Measurements from ENCODE around the gene KCNJ8.
"Not testable (repeated sequence)": the region's sequence is repeated elsewhere in the genome, so short reads cannot be mapped to it uniquely, and the experiment has no call there.

KCNJ8 gene

DNA sequence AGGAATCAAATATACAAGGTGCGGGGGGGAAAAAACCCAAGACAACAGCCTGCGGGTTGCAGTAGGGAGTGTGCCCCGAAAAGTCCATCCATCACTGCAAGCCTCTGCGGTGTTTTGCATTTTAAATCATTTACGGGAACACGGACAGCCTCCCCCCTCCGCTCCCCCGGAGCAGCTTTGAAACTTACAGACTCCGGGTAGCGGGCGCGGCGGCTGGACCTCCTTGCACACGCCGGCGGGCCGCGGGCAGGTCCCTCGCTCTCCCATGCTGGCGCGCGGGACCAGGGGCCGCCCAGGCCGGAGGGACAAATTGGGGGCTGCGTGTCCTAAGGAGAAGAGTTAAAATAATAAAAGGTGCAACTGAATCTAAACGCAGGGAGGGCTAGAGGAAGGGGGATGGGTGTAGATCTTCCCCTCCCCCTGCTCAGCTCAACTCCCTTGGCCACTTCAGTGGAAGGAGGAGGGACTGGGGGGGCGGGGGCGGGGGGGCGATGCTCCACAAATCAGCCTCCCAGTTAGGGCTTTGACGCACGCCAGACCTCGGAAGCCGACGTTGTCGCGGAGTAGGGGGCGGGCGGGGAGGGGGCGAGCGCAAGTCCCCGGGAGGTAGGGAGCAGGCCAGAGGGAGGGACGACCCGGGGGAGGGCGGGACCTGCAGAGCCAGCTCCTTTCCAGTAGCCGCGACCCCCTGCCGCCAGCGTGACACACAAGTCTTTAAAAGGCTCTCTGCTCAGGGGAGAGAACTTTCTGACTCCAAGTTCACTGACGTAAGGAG, at the start of gene KCNJ8:
Gene KCNJ8, minus strand, starts transcription at position 349 of the 775 bp plus-strand sequence. CDS start 1,090 bp downstream, outside the sequence.
- H3K9ac ChIP-seq (ENCODE audit: low read depth, low read length) = peak within 1 kb of the TSS; percentile 60; the same call in 1 of the 2 replicates
- H3K4me1 ChIP-seq (ENCODE audit: insufficient read depth, low read length) = no peaks in the 10 kb centered on the region
- H3K9me3 ChIP-seq (ENCODE audit: control insufficient read depth, insufficient read depth, low read length) = no peaks in the 10 kb centered on the region
- no peaks in the 10 kb centered on the region for H3K36me3 ChIP-seq (ENCODE audit: insufficient read depth, low read length)

DNA sequence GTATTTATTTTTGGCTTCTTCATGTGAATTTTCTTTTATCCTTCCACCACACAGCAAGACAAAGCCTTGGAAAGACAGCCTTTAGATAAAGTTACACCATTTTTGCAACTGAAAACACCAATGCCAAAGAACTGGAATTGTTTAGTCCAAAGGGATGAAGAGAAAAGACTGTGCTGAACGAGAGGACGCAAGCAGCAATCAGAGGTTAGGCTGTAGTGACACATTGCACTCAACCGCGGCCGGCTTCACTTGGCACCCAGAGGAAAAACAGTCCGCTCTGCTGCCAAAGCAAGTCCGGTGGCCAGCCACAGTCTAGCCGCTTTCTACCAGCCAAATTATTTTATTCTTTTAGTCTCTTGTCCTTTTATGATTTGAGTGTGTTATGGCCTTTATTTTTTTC, 49.1 kb upstream of the KCNJ8 start:
- no peaks in the 10 kb centered on the region for H3K36me3 ChIP-seq (ENCODE audit: insufficient read depth, low read length)
- no peaks in the 10 kb centered on the region for H3K4me1 ChIP-seq (ENCODE audit: insufficient read depth, low read length)
- H3K9ac ChIP-seq (ENCODE audit: low read depth, low read length) = no peak overlapping the region
- H3K9me3 ChIP-seq (ENCODE audit: control insufficient read depth, insufficient read depth, low read length) = no peaks in the 10 kb centered on the region

DNA sequence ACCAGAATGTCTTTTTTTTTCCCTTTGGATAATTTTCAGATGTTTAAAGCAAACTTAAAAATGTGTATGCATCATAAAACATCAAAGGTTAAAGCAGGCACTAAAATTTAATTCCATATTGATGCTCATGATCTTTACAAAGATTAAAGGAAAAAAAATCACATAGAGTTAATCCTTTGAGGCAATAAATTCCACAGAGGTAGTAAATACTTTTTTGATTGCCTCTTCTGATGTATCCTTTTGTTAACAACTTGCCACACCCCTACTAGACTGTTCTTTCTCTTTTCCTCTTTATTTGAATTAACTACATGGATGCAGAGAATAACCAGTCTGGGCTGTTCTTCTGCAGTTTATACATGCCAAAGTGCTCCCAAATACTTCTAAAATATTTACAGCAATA, 45.2 kb upstream of the KCNJ8 start:
- H3K4me1 ChIP-seq (ENCODE audit: insufficient read depth, low read length) = no peaks in the 10 kb centered on the region
- H3K9ac ChIP-seq (ENCODE audit: low read depth, low read length) = no peak overlapping the region
- no peaks in the 10 kb centered on the region for H3K9me3 ChIP-seq (ENCODE audit: control insufficient read depth, insufficient read depth, low read length)
- H3K36me3 ChIP-seq (ENCODE audit: insufficient read depth, low read length) = no peaks in the 10 kb centered on the region

DNA sequence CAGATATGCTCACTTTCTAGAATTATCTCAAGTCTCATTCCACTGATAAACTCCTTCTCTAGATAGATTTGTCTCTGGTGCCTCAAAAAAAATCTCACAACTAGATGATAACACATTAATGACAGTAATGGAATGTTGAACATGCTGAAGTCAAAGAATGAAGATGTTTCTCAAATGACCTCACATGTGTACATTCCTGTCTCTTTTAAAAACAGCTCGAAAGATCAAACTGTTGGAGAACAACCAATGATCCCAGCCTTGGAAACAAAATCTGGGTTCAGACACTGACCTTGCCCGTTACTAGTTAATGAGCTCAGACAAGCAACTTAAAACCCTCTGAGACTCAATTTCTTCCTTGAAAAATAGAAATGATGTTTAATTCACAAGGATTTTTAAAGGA, 44.7 kb upstream of the KCNJ8 start:
- no peaks in the 10 kb centered on the region for H3K4me1 ChIP-seq (ENCODE audit: insufficient read depth, low read length)
- no peaks in the 10 kb centered on the region for H3K36me3 ChIP-seq (ENCODE audit: insufficient read depth, low read length)
- no peaks in the 10 kb centered on the region for H3K9me3 ChIP-seq (ENCODE audit: control insufficient read depth, insufficient read depth, low read length)
- no peak overlapping the region for H3K9ac ChIP-seq (ENCODE audit: low read depth, low read length)

DNA sequence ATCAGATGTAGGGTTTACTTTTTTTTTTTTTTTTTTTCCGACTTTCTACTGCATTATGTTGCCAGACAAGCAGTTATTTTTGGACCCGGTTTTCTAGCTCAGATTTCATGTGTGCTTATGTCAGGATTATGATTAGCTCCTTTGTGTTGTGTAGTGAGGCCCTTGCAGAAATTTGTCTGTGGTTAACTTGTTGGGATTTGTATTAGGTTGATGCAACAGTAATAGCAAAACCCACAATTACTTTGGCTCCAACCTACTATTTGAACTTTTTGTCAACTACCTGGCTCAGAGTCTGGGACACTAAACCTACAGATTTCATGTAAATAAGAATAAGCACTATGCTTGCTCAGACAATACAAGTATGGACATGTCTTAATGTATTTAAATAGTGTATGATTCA, 44.1 kb upstream of the KCNJ8 start:
- Histone ChIP-seq H3K9me3 (ENCODE audit: control insufficient read depth, insufficient read depth, low read length) (no peaks in the 10 kb centered on the region), H3K4me1 (ENCODE audit: insufficient read depth, low read length) (no peaks in the 10 kb centered on the region), H3K36me3 (ENCODE audit: insufficient read depth, low read length) (no peaks in the 10 kb centered on the region), H3K9ac (ENCODE audit: low read depth, low read length) (no peak overlapping the region)

DNA sequence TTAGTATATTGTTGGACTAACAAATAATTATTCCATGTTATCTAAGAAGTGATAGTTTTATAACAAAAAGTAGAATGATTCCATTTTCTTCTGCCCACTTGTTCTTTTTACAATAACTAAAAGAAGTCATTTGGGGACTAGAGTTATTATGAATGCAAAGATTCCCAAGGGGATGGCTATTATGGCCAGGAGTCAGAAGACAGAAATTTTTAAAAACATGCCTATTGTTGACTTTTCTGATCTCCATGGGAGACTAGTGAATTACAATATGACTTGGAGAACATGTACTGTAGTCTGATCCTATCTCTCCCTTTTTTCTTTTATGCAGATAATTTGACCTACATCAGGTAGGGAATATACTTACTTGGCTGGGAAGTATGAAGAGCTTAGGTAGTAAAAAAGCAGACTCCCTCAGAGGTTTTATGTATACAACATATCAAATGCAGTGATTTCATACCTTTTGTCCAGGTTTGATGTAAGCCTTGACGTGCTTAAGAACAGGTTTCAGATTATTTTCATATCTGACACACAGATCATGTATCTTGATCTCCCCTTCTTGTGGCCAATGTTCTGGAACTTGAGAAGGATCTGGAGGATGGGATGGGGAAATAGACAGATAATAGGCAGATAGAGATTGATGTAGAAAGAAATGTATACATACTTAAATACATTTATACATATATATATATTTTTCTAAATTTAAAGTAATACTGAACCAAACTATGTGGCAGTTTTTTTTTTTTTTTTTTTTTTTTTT, 41.0 kb upstream of the KCNJ8 start:
- H3K9ac ChIP-seq (ENCODE audit: low read depth, low read length) = no peak overlapping the region
- no peaks in the 10 kb centered on the region for H3K36me3 ChIP-seq (ENCODE audit: insufficient read depth, low read length)
- H3K4me1 ChIP-seq (ENCODE audit: insufficient read depth, low read length) = no peaks in the 10 kb centered on the region
- no peaks in the 10 kb centered on the region for H3K9me3 ChIP-seq (ENCODE audit: control insufficient read depth, insufficient read depth, low read length)

DNA sequence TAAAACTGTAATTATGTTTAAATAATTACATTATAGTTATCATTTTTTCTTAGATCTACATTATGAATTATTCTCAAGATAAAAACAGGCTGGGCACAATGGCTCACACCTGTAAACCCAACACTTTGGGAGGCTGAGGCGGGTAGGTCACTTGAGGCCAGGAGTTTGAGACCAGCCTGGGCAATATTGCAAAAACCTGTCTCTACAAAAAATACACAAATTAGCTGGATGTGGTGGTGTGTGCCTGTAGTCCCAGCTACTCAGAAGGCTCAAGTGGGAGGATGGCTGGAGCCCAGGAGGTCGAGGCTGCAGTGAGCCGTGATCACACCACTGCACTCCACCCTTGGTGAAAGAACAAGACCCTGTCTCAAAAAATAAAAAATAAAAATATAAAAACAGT, 40.3 kb upstream of the KCNJ8 start:
- H3K9ac ChIP-seq (ENCODE audit: low read depth, low read length) = no peak overlapping the region
- no peaks in the 10 kb centered on the region for H3K36me3 ChIP-seq (ENCODE audit: insufficient read depth, low read length)
- H3K9me3 ChIP-seq (ENCODE audit: control insufficient read depth, insufficient read depth, low read length) = no peaks in the 10 kb centered on the region
- no peaks in the 10 kb centered on the region for H3K4me1 ChIP-seq (ENCODE audit: insufficient read depth, low read length)

DNA sequence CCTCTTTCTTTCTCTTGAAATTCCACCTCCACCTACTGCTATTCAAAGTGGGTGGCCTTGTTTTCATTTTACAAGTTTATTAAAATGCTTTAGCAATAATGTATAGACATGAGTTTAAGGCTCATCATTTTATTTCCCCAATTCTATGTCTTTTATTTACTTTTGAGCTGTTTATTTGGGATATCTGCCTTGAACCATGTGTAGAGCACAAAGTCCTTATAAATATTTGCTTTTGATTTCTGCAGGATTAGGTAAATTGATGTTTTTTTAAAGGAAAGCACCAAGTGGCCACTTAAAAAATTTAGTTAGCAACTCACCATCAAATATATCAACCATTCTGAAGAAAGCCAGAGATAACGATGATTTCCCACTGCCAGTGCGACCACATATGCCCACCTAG, 39.8 kb upstream of the KCNJ8 start:
- Histone ChIP-seq H3K36me3 (ENCODE audit: insufficient read depth, low read length) (no peaks in the 10 kb centered on the region), H3K9me3 (ENCODE audit: control insufficient read depth, insufficient read depth, low read length) (no peaks in the 10 kb centered on the region), H3K4me1 (ENCODE audit: insufficient read depth, low read length) (no peaks in the 10 kb centered on the region), H3K9ac (ENCODE audit: low read depth, low read length) (no peak overlapping the region)

DNA sequence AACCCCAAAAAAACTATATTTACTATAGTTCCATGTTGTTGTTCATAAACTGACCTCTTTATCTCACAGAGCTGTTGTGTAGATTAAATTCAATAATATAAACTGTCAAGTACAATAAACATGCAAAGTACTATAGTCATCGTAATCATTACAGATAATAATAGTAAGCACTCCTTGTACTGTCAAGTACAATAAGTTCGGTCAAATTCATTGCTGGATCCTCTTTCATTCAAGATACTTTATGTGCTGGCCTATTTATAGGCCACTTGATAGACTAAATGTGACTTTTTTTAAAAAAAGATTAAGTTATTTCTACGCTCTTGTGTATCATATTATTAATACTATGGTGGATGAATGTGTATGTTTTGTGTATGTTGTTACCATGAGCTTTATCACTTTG, 39.2 kb upstream of the KCNJ8 start:
- H3K9ac ChIP-seq (ENCODE audit: low read depth, low read length) = no peak overlapping the region
- no peaks in the 10 kb centered on the region for H3K4me1 ChIP-seq (ENCODE audit: insufficient read depth, low read length)

DNA sequence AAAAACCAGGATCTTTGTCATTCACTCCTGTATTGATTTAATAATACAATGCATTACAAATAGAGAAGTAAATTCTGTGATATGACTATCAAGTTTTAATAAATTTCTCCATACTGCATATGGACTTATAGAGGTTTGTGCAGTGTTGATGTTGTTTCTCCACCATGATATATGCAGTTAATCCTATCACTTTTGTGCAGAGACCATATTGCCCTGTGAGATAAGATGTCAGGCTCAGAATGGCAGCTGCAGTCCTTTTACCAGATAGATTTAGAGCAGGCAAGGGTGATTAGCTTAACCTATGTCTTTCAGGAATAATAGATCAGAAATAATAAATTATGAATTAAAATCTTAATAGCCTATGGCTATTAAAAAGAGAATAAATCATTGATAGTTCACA, 38.6 kb upstream of the KCNJ8 start:
- Histone ChIP-seq H3K9ac (ENCODE audit: low read depth, low read length) (no peak overlapping the region), H3K9me3 (ENCODE audit: control insufficient read depth, insufficient read depth, low read length) (no peaks in the 10 kb centered on the region), H3K36me3 (ENCODE audit: insufficient read depth, low read length) (no peaks in the 10 kb centered on the region), H3K4me1 (ENCODE audit: insufficient read depth, low read length) (no peaks in the 10 kb centered on the region)

More for the DNA sequence above, 39.2 kb upstream of the KCNJ8 start:
- no peaks in the 10 kb centered on the region for H3K9me3 ChIP-seq (ENCODE audit: control insufficient read depth, insufficient read depth, low read length)
- H3K36me3 ChIP-seq (ENCODE audit: insufficient read depth, low read length) = no peaks in the 10 kb centered on the region

DNA sequence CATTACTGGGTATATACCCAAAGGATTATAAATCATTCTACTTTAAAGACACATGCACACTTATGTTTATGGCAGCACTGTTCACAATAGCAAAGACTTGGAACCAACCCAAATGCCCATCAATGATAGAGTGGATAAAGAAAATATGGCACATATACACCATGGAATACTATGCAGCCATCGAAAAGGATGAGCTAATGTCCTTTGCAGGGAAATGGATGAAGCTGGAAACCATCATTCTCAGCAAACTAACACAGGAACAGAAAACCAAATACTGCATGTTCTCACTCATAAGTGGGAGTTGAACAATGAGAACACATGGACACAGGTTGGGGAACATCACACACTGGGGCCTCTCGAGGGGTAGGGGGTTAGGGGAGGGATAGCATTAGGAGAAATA, 37.8 kb upstream of the KCNJ8 start:
- H3K36me3 ChIP-seq (ENCODE audit: insufficient read depth, low read length); H3K4me1 ChIP-seq (ENCODE audit: insufficient read depth, low read length); H3K9me3 ChIP-seq (ENCODE audit: control insufficient read depth, insufficient read depth, low read length); H3K9ac ChIP-seq (ENCODE audit: low read depth, low read length): not testable (repeated sequence)

DNA sequence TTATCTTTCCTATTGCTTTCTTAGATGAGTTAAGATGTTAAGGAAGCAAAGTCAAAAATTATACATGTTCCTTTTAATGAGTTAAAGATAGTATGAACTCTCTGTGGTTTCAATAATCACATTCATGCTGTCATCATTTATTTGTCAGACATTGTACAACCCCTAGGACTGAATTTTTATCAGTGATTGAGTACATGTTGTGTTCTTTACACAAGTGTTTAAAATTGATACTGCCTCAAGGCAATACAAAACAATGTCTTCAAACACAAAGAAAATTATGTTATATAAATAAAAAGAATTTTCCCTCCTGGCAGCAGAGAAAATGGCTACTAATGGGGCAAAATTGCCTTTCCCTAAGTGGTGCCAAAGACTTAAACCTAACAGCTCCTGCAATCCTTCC, 34.6 kb upstream of the KCNJ8 start:
- Histone ChIP-seq H3K9me3 (ENCODE audit: control insufficient read depth, insufficient read depth, low read length) (no peaks in the 10 kb centered on the region), H3K4me1 (ENCODE audit: insufficient read depth, low read length) (no peaks in the 10 kb centered on the region), H3K9ac (ENCODE audit: low read depth, low read length) (no peak overlapping the region), H3K36me3 (ENCODE audit: insufficient read depth, low read length) (no peaks in the 10 kb centered on the region)

DNA sequence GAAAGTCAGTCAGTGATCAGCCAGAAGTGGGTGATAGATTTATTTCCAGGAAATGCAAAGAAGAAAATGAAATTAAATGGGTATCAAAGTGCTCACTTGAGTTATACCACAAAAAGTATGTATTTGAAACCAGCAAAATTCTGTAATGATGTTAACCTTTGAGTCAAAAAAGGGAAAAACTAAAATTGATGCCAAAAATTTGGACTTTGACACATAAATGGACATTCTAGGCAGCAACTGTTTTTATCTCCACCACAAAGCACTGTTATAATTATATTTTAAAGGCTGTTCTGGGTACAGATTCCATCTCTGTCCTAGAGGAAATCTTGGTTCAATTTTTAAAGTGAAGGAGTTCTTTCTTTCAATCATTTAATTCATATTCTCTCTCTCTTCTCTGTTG, 31.7 kb upstream of the KCNJ8 start:
- Histone ChIP-seq H3K4me1 (ENCODE audit: insufficient read depth, low read length) (no peaks in the 10 kb centered on the region), H3K36me3 (ENCODE audit: insufficient read depth, low read length) (no peaks in the 10 kb centered on the region), H3K9me3 (ENCODE audit: control insufficient read depth, insufficient read depth, low read length) (no peaks in the 10 kb centered on the region), H3K9ac (ENCODE audit: low read depth, low read length) (no peak overlapping the region)

DNA sequence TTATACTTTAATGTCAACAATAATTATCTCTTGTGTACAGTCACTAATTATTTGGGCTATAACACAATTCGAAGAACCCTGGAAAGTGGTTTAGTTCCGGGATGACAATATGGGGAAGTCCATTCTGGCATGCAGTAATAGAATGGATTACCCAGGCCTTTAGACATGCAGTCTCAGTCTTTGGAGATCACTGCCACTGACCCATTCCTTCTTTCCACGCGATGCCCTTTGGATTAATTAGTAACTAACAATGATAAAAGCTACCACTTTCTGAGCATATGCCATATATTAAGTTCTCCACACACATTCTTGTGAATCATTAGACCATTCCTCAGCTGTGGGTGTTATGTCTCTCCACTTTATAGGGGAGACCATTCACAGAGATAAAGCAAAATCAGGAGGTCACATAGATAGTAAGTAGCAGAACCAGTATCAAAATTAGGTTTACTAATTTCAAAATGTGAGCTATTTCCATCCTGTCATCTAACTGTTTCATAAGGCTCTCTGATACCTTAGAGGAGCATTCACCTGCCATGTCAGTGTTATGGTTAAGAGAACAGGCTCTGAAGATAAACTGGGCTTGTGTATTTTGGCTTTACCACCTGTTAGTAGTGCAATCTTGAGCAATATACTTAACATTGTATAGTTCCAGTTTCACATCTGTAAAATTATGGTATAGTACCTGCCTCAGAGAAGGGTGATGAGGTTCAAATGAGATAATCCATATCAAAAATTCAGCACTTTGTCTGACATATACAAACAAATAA, 27.2 kb upstream of the KCNJ8 start:
- Histone ChIP-seq H3K4me1 (ENCODE audit: insufficient read depth, low read length) (no peaks in the 10 kb centered on the region), H3K36me3 (ENCODE audit: insufficient read depth, low read length) (no peaks in the 10 kb centered on the region), H3K9ac (ENCODE audit: low read depth, low read length) (no peak overlapping the region), H3K9me3 (ENCODE audit: control insufficient read depth, insufficient read depth, low read length) (no peaks in the 10 kb centered on the region)
